Activated T-cell treated with anti-CD3 and anti-CD28 coated beads, Interleukin-2, amount 50 U/mL, for 24 hours (primary cell): ENCODE measurements around the gene FER.

Experiments
- DNase-seq: peaks from one replicate; pipeline ENCODE4 v3.0.0-alpha.2; 2020
- H3K27ac Mint-ChIP-seq: 2 replicates; pipeline ENCODE4 v1.8.0; 2020; ENCODE audit warnings: mild to moderate bottlenecking, mixed read lengths
- H3K27me3 Mint-ChIP-seq: 2 replicates; pipeline ENCODE4 v1.8.0; 2020; ENCODE audit warnings: mixed read lengths
- H3K36me3 Mint-ChIP-seq: 2 replicates; pipeline ENCODE4 v1.8.0; 2020; ENCODE audit warnings: low read depth, mixed read lengths
- H3K4me1 Mint-ChIP-seq: 2 replicates; pipeline ENCODE4 v1.8.0; 2020; ENCODE audit warnings: low read depth, mixed read lengths
- H3K4me3 Mint-ChIP-seq: 2 replicates; pipeline ENCODE4 v1.8.0; 2020; ENCODE audit warnings: mild to moderate bottlenecking, moderate library complexity, mixed read lengths
- H3K9me3 Mint-ChIP-seq: 2 replicates; pipeline ENCODE4 v1.8.0; 2020; ENCODE audit warnings: mixed read lengths

FER gene

DNA sequence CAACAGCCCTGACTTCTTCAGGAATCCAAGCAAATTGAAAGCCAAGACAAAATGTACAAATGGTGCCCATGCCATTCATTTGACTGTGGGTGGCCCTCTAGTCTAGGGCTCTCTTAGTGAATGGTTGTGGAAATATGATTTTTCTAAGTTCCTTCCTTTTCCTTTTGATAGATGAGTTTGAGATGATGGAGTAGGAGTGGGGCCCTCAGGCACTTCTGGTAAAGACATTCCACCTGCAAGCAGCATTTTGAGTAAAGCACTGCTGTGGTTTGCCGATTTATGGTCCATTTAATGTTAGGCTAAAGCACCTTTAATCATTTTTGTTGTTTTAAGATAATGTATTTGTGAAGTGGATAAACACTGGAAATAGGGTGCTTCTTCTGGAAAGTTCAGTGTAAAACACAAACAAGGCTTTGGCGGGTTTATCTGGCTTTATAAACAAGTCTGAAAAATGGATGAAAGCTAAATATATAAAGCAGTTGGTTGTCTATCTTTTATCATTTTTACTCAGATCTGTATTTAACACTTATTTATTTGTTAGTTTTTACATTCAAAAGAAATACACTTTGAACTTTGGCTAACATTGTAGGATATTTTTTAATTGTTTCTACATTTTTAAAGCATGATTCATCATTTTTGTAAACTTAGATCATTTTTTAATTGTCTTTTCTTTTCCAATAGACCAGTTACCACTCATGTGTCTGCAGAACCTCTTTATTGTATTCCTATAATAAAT, 448.6 kb downstream of the FER start:
- Mint-ChIP-seq H3K36me3 (no peaks in the 10 kb centered on the region), H3K27ac (no peak overlapping the region), H3K27me3 (peaks cover 13% of the 10 kb centered on the region), H3K9me3 (no peaks in the 10 kb centered on the region), H3K4me1 (peaks cover 1% of the 10 kb centered on the region), H3K4me3 (no peak overlapping the region)
- no peak for DNase-seq

DNA sequence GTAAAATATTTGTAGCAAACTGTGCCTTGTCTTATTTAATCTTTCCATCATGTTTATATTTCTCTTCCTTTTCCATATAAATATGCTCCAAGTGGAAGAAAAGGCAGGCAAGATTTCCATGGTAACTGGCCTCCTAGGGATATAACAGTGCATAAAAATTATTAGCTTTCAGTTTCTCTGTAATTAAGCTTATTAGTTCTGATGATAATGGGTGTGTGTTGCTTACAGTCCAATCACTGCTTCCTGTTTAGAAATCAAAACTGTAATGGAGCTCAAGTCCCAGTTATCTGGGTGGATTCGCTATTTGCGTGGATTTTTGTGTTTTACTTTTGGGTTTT, 449.1 kb downstream of the FER start:
- Mint-ChIP-seq H3K36me3 (no peaks in the 10 kb centered on the region), H3K4me1 (no peaks in the 10 kb centered on the region), H3K27me3 (peaks cover 14% of the 10 kb centered on the region), H3K27ac (no peak overlapping the region), H3K9me3 (no peaks in the 10 kb centered on the region), H3K4me3 (no peak overlapping the region)
- DNase-seq: no peak

DNA sequence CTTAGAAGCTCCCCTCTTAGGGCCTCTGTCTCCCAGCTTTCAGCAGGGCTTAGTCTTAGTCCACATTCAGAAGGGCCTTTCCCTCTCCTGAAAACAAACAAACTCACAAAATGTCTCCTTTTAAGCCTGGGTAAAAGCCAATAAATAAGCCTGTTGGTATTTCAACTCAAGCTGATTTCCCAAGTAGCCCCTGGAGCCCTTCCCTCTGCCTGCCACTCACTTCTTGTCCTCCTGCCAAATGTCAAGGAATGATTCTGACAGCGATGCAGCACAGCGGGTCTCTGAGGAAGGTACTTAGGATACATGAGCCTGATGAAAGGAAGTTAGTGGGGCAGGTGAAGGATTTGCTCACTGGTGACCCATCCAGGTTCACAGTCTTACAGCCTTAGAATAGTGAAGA, 451.6 kb downstream of the FER start:
- Mint-ChIP-seq H3K36me3 (no peaks in the 10 kb centered on the region), H3K27me3 (peaks cover 18% of the 10 kb centered on the region), H3K27ac (no peak overlapping the region), H3K9me3 (peaks cover under 1% of the 10 kb centered on the region), H3K4me1 (no peaks in the 10 kb centered on the region), H3K4me3 (no peak overlapping the region)
- no peak for DNase-seq

DNA sequence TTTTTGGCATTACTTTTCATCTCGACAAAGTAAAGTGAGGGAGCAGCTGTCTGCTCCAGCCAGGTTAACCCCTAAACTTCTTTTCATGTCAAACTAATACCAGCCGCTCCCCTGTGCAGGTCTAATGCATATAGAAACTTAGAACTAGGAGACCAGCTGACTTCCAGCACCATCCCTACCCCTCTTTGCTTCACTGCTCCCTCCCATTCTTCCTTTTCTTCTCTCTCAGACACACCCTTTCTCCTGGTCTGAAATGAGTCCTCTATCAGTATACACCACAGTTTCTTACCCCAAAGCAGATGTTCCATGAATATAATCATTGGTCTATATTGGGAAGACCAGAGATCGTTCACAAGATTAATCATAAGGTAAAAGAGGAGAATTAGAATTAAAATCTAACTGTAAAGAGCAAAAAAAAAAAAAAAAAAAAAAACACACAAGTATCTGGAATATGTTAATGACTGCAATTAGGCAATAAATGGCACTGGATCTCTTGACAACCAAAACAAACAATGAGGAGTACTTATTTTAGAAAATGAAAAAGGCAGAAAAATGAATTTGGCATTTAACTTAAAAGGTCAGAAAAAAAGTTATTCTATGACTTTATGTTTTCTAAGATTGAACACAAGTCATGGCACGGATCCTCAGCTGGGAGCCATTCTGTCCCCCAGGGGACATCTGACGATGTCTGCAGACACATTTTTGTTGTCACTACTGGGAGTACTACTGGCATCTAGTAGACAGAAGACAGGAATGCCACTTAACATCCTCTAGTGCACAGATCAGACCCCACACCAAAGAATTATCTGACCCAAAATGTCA, 452.3 kb downstream of the FER start:
- Mint-ChIP-seq H3K27ac (no peak overlapping the region), H3K9me3 (peaks cover 6% of the 10 kb centered on the region), H3K4me3 (no peak overlapping the region), H3K27me3 (peaks cover 18% of the 10 kb centered on the region), H3K4me1 (no peaks in the 10 kb centered on the region), H3K36me3 (no peaks in the 10 kb centered on the region)
- DNase-seq: no peak

DNA sequence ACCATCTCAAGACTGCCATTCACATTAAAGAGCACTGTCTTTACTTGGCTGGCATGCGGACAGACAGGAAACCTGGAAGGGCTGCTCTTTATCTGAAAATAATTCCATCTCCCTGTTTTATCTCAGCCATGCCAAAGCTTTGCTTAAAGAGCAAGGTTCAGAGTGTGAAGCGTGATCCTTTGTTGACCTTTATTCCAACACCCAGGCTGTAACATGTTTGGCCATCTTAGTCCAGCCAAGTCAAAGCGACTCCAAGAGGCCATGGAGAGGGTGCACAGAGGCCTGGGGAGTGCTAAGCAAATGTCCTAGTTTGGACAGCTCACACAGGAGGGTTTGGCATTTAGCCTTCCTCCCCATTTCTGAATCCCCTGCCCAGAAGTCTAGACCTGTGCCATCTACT, 467.3 kb downstream of the FER start:
- Mint-ChIP-seq H3K27me3 (peaks cover 27% of the 10 kb centered on the region), H3K9me3 (peaks cover 13% of the 10 kb centered on the region), H3K4me1 (no peaks in the 10 kb centered on the region), H3K36me3 (no peaks in the 10 kb centered on the region), H3K27ac (no peak overlapping the region), H3K4me3 (no peak overlapping the region)
- no peak for DNase-seq

DNA sequence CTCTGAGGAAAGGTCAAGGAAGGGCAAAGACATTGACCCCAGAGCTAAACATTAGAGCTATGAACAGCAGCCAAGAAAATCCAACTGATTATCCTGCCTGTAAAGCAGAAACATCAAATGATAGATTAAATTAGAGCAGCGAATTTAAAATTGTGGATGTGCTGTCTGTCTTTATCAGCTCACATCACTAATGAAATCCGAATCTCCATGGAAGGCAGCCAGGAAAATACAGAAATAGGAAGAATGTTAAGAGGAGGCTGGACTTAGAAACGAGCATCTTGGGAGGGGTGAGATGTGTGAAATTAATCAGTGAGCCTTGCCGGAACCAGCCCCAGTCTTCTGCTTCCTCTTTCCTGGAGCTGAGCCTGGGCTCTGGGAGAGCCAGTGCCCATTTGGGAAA, 471.1 kb downstream of the FER start:
- no peaks in the 10 kb centered on the region for H3K36me3 Mint-ChIP-seq
- no peak for DNase-seq

DNA sequence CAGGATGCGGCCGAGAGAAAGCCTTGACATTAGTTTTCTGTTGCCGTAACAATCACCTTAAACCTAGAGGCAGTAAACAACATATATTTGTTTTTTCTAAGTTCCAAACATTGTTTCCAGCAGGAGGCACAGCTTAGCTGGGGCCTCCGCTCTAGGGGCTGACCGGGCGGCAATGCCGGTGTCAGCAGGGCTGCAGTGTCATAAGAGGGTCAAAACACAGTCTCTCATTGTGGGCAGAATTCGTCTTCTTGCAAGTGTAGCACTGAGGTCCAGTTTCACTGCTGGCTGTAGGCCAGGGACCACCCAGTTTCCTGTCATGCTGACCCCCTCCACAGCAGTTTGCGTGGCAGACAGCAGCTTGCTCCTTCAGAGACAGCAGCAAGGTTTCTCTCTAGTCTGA, 475.8 kb downstream of the FER start:
- no peak for DNase-seq
- H3K4me3 Mint-ChIP-seq: no peak overlapping the region
- H3K36me3 Mint-ChIP-seq: no peaks in the 10 kb centered on the region
- no peak overlapping the region for H3K27ac Mint-ChIP-seq
- peaks cover 8% of the 10 kb centered on the region for H3K27me3 Mint-ChIP-seq
- no peaks in the 10 kb centered on the region for H3K9me3 Mint-ChIP-seq
- no peaks in the 10 kb centered on the region for H3K4me1 Mint-ChIP-seq

More for the DNA sequence above, 471.1 kb downstream of the FER start:
- Mint-ChIP-seq H3K27ac (no peak overlapping the region), H3K4me3 (no peak overlapping the region), H3K4me1 (no peaks in the 10 kb centered on the region), H3K9me3 (peaks cover 2% of the 10 kb centered on the region), H3K27me3 (peaks cover 12% of the 10 kb centered on the region)

DNA sequence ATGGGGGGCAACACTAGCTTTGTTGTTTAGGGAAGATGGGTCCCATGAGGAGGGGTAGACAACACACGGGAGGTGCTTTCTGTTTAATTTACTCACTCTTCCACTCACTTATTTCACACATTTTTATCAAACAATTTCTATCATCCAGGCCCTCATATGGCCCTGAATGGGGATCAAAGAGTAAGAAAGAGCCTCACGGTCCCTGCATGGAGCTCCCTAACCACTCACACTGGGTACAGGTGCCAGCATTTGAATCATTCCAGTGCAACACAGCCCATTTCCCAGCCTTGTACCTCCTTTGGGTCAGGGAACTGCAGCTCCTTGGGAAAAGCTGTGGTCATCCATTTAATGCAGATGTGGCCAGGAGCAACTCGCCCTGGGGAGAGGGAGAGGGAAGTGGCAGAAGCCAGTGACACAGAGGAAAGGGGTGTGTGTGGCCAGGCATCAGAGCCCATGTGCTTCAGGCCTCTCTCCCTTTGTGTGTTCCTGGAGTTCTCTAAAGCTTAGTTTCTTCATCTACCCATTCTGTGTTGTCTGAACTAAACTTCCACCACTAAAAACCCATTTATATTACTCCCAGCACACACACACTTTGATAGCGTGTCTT, 476.7 kb downstream of the FER start:
- Mint-ChIP-seq H3K4me1 (no peaks in the 10 kb centered on the region), H3K27ac (no peak overlapping the region), H3K4me3 (no peak overlapping the region), H3K9me3 (no peaks in the 10 kb centered on the region), H3K27me3 (peaks cover 4% of the 10 kb centered on the region), H3K36me3 (no peaks in the 10 kb centered on the region)
- DNase-seq: no peak

DNA sequence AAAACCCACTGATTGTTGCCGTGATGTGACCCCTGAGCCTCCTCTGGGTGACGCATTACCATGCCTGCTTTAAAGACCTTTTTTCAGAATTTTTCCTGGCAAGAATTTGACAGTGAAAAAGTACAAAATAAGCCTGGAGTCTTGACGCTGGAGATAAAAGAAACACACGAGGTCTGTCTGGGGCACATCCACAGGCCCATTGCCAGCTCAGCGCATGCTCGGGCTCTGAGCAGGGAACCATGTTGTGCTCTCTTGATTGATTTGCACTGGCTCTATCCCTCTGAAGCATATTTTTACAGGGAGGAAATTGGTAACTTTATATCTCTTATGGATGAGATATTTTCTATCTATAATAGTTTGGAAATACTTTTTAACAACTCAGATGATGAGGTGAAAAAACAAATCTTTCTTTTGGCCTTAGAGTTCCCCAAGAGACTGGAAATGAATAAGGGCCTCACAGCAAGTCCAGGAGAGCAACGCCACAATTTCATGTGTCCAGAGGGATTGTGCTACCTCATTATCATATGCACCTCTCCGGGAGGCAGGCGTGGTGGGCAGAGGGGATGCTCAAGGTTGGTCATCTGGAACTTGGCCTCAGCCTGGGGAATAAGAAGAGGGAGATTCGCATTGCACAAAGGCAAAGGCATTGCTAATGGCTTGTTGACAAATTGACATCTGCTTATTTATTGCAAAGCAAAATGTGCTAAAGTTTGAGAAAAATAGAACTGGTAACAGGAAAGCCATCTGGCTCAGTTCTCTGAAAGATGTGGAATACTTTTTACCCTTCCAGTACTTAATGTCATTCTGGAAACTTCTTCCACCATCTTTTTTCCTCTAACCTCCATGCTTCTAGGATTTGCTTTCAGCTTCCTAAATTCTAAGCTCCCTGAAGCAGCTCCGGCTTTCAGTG, 478.3 kb downstream of the FER start:
- DNase-seq: no peak
- Mint-ChIP-seq H3K4me3 (no peak overlapping the region), H3K27ac (no peak overlapping the region), H3K4me1 (no peaks in the 10 kb centered on the region), H3K9me3 (no peaks in the 10 kb centered on the region), H3K27me3 (peaks cover 6% of the 10 kb centered on the region), H3K36me3 (no peaks in the 10 kb centered on the region)

DNA sequence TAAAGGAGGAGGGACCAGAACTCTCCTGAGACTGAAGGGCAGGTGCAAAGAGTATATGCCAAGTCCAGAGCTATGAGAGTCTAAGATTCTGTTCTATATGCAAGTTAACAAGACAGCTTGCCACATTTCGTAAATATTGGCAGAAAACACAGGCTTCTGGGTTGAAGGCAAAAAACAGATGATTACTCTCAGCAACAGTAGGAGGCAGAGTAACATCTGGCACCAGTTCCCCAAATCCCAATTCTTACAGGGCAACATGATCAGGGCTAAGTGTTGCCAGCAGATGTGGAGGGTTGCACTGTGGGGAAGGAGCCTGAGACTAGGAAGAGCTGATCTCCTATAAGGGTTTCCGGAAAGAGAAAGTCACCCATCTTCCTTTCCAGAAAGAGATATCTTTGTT, 482.7 kb downstream of the FER start:
- Mint-ChIP-seq H3K4me1 (no peaks in the 10 kb centered on the region), H3K36me3 (no peaks in the 10 kb centered on the region), H3K27ac (no peak overlapping the region), H3K27me3 (peaks cover 10% of the 10 kb centered on the region), H3K9me3 (peaks cover 4% of the 10 kb centered on the region), H3K4me3 (no peak overlapping the region)
- no peak for DNase-seq

DNA sequence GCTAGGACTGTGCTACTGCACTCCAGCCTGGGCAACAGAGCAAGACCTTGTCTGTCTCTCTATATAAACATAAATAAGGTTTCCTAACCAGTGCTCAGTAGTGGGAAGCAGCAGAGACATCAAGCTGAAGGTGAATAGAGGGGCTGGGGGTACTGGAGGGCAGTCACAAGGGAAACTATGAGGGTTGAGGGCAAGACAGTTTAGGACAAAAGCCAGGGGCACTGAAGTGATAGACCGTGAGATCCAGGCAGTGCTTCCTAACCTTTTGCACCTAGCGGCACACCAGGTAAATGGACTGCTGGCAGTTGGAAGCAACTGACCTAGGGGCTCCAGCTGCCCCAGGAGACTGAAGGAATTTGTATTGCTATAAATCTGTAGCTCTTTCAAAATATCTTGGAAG, 483.6 kb downstream of the FER start:
- DNase-seq: no peak
- H3K9me3 Mint-ChIP-seq: peaks cover 9% of the 10 kb centered on the region
- no peak overlapping the region for H3K4me3 Mint-ChIP-seq
- H3K27ac Mint-ChIP-seq: no peak overlapping the region
- H3K27me3 Mint-ChIP-seq: peaks cover 10% of the 10 kb centered on the region
- H3K36me3 Mint-ChIP-seq: no peaks in the 10 kb centered on the region
- H3K4me1 Mint-ChIP-seq: no peaks in the 10 kb centered on the region

DNA sequence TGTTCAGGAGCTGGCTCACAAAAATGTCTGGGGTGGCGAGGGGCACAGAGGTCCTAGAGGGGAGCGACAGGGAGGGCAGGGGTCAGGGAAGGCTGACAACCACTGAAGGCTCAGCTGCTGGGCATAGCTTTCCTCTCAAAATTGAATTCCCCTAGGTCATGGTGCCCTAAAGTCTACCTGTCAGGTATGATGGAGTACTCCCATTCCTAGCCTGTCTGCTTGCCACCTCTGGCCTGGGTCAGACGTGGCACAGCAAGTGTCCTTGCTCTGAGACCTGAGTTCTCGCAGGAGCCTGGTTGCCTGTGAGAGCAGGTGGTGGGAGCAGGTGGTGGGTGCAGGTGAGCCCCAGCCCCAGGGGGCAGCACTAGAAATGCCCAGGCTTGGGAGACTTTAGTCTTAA, 486.7 kb downstream of the FER start:
- H3K4me3 Mint-ChIP-seq: no peak overlapping the region
- no peak for DNase-seq
- H3K4me1 Mint-ChIP-seq: no peaks in the 10 kb centered on the region
- no peak overlapping the region for H3K27ac Mint-ChIP-seq
- peaks cover 13% of the 10 kb centered on the region for H3K9me3 Mint-ChIP-seq
- no peaks in the 10 kb centered on the region for H3K36me3 Mint-ChIP-seq
- H3K27me3 Mint-ChIP-seq: peaks cover 9% of the 10 kb centered on the region

DNA sequence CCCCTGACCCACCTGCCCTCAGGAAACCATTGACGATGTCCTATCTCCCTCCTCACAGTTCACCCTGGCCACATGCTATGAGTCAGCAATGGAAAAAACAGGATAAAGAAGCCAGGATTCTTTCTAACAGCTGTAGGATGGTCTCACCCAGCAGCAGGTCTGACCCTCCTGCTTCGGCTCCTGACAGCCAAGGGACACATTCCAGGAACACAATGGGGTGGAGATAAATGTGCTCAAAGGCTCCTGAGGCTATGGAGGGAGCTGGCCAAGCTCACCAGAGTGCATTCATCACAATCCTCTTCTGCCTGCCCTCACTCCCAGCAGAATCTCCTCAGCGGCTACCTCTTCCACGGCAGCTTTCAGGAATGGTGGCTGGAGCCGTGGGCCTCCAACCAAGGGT, 491.8 kb downstream of the FER start:
- Mint-ChIP-seq H3K9me3 (peaks cover 13% of the 10 kb centered on the region), H3K36me3 (no peaks in the 10 kb centered on the region), H3K27ac (no peak overlapping the region), H3K4me3 (no peak overlapping the region), H3K27me3 (peaks cover 12% of the 10 kb centered on the region), H3K4me1 (peaks cover 13% of the 10 kb centered on the region)
- no peak for DNase-seq

DNA sequence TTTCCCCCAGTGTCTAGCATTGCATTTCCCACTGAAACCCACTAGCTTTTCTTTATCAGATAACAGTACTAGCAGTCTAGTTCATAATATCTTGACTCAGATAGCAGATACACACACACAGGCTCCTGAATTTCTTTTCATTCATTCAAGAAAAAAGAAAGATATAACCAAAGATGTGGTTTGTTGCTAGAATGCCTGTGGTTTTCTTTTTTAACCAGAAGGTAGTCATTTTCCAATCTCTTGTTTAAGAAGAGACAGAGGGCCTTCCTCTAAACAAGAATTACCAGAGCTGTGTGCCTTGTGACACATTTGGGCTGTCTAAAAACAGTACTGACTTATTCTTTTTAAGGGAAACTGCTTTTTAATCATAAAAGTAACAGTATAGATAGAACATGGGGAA, 494.8 kb downstream of the FER start:
- Mint-ChIP-seq H3K9me3 (peaks cover 17% of the 10 kb centered on the region), H3K27ac (no peak overlapping the region), H3K36me3 (peaks cover 5% of the 10 kb centered on the region), H3K4me3 (no peak overlapping the region), H3K27me3 (peaks cover 26% of the 10 kb centered on the region), H3K4me1 (peaks cover 13% of the 10 kb centered on the region)
- no peak for DNase-seq
